Cardiac muscle cell (in vitro differentiated cells and primary cell): ENCODE results near the gene APPL2. TPM values are rescaled to one million over a fixed set of nuclear protein-coding genes. Genes with fewer than 3 reads are reported as not detected.
A peak's percentile ranks its signal among the peaks of the same experiment; 100 is the strongest.

ENCODE experiments used
- DNase-seq, 2 donors: peaks; one replicate each; pipeline versions ENCODE4 v3.0.0 to v3.0.0-alpha.2; 2010 to 2017; ENCODE audit warnings: low read depth in 1 of 2, low spot score in 1 of 2
- H3K27ac ChIP-seq: fragments of 200-600 bp; sonication (generic); 2 replicates; pipeline ENCODE4 v1.5.1; 2016
- H3K27me3 ChIP-seq: fragments of 200-600 bp; sonication (generic); 2 replicates; pipeline ENCODE4 v1.6.0; 2016; ENCODE audit warnings: control low read depth
- H3K36me3 ChIP-seq: fragments of 200-600 bp; sonication (generic); 2 replicates; pipeline ENCODE4 v1.5.1; 2016; ENCODE audit warnings: control low read depth
- H3K4me1 ChIP-seq: fragments of 200-600 bp; sonication (generic); 2 replicates; pipeline ENCODE4 v1.8.1; 2017; ENCODE audit warnings: low read depth, mild to moderate bottlenecking, mixed run types
- H3K4me3 ChIP-seq: fragments of 200-600 bp; sonication (generic); 2 replicates; pipeline ENCODE4 v1.5.1; 2016; ENCODE audit warnings: mild to moderate bottlenecking
- H3K9me3 ChIP-seq: fragments of 200-600 bp; sonication (generic); 2 replicates; pipeline ENCODE4 v1.5.1; 2017; ENCODE audit warnings: low read depth, mild to moderate bottlenecking, control low read depth
- polyA plus RNA-seq: library from polyadenylated mRNA; unstranded; fragments of >200 nt; fragmentation: Nextera tagmentation; extraction: Ambion mirVana; gene quantifications from 2 replicates; pipeline ENCODE4 v1.2.1, GENCODE V29; 2016
- total RNA-seq: library from RNA; depleted of rRNA; stranded (reverse); fragments of >200 nt; gene quantifications from 2 replicates; pipeline ENCODE4 v1.2.3, GENCODE V29; 2016
- TF ChIP-seq, protein P1 (sequence below): IDR thresholded peaks from 2 replicates; pipeline ENCODE4 v1.5.1; 2012; ENCODE audit warnings: low read depth, mild to moderate bottlenecking, low read length

APPL2 gene
- total and polyA plus RNA-seq, 2 experiments from 2014 or later, result 13.2 to 24.7 TPM

DNA sequence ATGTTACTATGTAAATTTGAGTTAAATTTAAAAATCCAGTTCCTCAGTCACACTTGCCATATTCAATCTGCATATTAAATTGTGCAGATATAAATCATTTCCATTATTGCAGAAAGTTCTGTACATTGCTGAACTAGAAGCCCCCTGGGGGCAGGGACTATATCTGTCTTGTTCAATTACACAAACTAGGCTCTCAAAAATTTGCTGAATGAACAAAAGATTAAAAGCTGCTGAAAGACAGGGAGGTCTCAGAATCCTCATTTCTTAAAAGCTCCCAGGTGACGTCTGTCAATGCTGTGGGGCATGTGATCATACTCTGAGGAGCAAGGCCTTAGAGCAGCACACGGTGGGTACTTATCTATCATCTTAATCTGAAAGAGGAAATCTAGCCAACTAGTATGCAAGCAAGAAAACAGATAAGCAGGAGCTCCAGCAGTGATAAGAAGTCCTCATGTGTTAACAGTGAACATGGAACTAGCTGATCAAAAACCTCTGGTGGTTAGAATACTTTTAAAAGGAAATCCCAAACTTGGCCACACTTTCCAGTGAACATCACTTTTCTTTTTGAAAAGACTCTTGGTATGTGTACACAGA, 60.5 kb downstream of the APPL2 start:
- TF ChIP-seq, protein P1, sequence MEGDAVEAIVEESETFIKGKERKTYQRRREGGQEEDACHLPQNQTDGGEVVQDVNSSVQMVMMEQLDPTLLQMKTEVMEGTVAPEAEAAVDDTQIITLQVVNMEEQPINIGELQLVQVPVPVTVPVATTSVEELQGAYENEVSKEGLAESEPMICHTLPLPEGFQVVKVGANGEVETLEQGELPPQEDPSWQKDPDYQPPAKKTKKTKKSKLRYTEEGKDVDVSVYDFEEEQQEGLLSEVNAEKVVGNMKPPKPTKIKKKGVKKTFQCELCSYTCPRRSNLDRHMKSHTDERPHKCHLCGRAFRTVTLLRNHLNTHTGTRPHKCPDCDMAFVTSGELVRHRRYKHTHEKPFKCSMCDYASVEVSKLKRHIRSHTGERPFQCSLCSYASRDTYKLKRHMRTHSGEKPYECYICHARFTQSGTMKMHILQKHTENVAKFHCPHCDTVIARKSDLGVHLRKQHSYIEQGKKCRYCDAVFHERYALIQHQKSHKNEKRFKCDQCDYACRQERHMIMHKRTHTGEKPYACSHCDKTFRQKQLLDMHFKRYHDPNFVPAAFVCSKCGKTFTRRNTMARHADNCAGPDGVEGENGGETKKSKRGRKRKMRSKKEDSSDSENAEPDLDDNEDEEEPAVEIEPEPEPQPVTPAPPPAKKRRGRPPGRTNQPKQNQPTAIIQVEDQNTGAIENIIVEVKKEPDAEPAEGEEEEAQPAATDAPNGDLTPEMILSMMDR, result no peak
- H3K4me1 ChIP-seq, result peaks cover 3% of the 10 kb centered on the region
- no peaks in the 10 kb centered on the region for H3K27me3 ChIP-seq
- peak overlapping the region; percentile 27 for H3K27ac ChIP-seq
- H3K36me3 ChIP-seq, result peaks cover 19% of the 10 kb centered on the region
- H3K4me3 ChIP-seq, result no peak overlapping the region
- no peaks in the 10 kb centered on the region for H3K9me3 ChIP-seq
- no peak for DNase-seq

DNA sequence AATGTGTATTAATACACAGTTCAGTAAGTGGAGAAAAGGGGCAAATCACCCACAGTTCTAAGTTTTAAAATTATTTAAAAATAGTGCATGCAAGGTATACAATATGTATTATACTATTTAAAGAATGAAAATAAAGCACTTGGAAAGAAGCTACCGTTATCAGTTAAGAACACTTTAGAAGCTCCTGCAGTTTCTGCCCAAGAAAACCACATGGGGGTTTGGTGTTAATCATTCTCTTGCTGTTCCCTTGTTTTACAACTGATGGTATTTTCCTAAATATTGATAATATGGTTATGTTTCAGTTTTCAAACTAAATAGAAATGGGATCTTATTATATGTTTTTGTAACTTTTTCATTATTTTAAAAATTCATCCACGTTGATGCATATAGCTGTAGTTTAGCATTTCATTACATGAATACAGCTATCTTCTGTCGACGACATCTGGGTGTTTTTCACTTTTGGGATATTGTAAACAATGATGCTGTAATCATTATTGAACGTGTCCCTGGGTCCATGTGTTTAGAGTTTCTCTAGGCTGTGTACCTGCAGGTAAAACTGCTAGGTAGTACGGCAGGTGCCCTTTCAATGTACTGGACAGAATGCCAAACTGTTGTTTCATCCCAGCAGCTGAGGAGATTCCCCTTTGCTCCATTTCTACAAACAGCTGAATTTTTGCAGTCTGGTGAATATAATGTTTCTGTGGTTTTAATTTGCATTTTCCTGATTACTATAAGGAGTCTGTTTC, 64.1 kb downstream of the APPL2 start:
- no peaks in the 10 kb centered on the region for H3K27me3 ChIP-seq
- H3K4me1 ChIP-seq, result peaks cover 3% of the 10 kb centered on the region
- H3K4me3 ChIP-seq, result no peak overlapping the region
- H3K9me3 ChIP-seq, result no peaks in the 10 kb centered on the region
- TF ChIP-seq, protein P1, result no peak
- peak overlapping the region; percentile 19 for H3K27ac ChIP-seq
- no peak for DNase-seq
- peaks cover 39% of the 10 kb centered on the region for H3K36me3 ChIP-seq

DNA sequence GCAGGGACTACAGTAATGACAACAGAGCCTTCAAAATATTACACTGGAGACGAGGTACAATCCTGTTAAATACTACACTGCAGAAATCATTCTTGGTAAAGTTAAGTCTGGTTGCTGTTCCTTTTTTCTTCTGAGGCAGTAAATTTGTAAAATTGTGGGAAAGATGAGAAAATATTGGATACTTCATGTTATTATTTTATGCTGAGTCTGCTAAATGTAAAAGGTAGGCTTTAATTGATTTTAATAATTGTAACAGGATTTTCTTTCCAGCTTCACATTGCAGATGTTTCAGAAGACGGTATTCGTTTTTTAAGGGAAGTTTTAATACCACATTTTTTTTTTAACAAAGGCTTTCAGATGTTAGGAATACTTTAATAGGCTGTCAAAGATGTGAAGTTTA, 65.8 kb downstream of the APPL2 start:
- H3K4me3 ChIP-seq, result no peak overlapping the region
- no peaks in the 10 kb centered on the region for H3K27me3 ChIP-seq
- H3K9me3 ChIP-seq, result no peaks in the 10 kb centered on the region
- DNase-seq, result no peak
- TF ChIP-seq, protein P1, result no peak
- no peak overlapping the region for H3K27ac ChIP-seq
- peaks cover 43% of the 10 kb centered on the region for H3K36me3 ChIP-seq
- H3K4me1 ChIP-seq, result peaks cover 3% of the 10 kb centered on the region

DNA sequence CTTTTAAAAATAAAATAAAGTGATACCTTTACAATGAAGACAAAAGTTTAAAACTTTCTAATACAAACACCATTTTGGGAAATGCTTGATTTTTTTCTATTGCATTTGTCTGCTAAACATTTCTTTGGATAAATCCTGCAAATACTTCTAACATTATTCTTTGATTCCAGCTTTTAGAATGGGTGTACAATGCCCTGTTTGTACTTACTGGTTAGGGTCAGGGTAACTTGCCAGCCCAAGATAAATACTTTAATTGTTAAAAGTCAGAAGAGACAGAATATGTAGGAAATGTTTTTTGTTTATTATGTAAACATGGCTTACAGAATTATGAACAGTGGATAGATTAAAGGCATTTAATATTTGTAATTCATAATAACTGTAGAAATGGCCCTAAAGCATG, 68.0 kb downstream of the APPL2 start:
- Histone ChIP-seq H3K4me1 (peaks cover 3% of the 10 kb centered on the region), H3K9me3 (no peaks in the 10 kb centered on the region), H3K4me3 (no peak overlapping the region), H3K27me3 (no peaks in the 10 kb centered on the region), H3K27ac (no peak overlapping the region), H3K36me3 (peaks cover 40% of the 10 kb centered on the region)
- DNase-seq, result no peak
- TF ChIP-seq, protein P1, result no peak

DNA sequence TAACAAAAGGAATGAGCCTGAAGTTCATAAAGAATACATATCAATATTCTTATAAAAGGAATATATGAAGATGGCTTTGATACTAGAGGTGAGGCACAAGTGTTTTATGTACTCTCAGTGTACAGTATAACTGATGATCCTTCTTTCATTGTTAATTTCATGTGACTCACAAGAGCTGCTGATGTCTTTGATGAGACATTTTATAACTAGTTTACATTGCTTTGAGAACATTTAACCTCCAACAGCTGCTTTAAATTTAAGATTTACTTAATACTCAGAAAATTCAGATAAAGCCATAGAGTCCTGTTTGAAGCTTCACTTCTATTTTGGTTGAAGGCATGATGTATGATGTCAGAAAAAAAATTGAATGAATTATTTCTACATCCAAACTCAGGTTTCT, 68.6 kb downstream of the APPL2 start:
- Histone ChIP-seq H3K36me3 (peaks cover 40% of the 10 kb centered on the region), H3K27ac (no peak overlapping the region), H3K4me1 (peaks cover 3% of the 10 kb centered on the region), H3K27me3 (no peaks in the 10 kb centered on the region), H3K9me3 (no peaks in the 10 kb centered on the region), H3K4me3 (no peak overlapping the region)
- DNase-seq, result no peak
- TF ChIP-seq, protein P1, result no peak
